HG02763 (cell line): ENCODE results near the gene PLPP3.

Experiments
- ATAC-seq: cut with Tn5 transposase; IDR thresholded peaks from one replicate; pipeline ENCODE4 v1.9.1; 2021; ENCODE audit warnings: mild to moderate bottlenecking, moderate library complexity; ENCODE audit not compliant: unreplicated experiment

Gene PLPP3

DNA sequence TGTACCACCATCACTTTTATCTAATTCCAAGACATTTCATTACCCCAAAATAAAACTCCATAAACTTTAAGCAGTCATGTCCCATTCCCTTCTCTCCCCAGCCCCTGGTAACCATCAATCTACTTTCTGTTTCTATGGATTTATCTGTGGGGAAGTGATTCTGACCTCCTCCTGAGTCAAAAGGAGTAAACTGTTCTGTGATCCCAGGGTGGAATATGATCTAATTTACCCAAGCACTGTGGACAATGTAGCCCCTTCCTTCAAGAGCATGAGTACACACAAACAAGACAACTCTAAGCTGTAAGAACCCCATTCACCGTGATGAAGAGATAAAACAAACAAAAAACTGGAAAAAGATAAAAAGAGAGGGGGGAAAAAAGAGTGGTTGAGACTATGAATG is 77.9 kb downstream of the PLPP3 start:
- no peak for ATAC-seq

DNA sequence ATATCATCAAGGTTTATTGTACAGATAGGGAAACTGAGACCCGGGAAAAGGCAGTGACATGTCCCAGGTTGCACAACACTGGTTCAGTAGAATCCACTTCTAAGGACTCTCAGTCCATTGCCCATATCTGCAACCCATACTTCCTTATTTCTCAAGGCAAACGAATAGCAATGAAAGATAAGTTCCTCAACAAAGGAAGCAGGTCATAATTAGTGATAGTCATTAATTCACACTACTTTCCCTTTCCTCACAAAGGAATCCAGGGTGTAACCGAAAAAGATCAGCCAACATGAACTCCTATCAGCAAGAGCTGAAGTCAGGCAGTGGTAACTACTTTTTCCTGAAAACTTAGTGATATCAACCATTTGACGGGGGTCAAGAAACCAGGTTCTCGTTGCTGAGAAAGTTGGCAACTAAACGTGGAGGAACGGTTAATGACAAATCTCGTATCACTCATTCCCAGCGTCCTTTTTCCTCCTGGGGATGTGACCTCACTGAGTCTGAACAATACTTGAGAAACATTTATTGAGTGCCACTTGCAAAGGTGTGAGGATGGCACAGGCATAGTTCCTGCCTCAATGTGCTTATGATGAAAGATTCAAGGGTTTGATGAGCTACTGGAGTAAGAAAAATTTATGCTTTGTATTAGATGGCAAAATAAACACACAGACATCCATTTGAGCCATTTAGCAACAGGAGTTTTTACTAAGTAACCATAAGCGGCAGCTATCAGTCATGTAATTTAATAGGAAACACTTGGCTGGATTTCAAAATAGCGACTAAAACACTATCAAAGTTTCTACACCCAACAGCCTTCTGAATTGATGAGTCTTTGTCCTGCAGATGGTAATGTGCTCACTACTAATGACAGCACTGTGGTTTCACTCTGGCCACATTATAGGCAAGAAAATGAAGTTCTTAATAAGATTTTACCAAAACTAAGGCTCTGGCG is 82.3 kb downstream of the PLPP3 start:
- no peak for ATAC-seq

DNA sequence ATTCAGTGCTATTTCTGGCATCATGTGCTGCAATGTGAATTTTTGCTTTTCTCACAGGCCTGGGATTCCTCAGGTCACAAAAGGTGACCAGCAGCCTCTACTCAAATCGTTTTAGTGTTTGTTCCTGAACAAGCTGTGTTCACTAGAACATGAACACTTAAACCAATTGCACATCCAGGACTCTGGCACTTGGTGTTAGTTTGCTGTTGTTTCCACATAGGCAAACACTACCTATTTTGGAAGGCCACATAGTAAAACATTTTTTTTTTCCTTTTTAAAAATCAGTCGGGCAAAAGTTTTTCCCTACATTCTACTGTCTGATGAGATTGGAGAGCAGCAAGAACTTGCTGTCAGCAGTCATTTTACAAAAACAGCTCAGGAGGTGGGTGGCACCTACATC is 83.2 kb downstream of the PLPP3 start:
- ATAC-seq = no peak

DNA sequence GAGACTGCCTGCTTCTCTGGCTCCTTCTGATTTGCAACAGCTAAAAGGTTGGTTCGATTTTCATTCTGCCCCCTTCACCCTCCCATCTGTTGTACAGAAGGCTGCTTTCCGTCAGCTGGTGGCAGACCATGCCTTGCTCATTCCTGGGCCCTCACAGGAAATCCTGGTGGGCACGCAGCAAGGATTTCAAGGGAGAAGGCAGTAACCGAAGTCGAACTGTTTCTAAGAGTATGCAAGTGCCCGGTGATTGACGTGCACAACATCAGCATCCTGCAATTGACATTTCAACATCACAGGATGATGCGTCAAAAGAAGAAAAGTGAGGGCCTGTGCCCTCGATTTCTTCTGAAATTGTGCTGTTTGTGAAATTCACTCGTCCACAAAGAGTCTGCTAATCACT is 83.8 kb downstream of the PLPP3 start:
- ATAC-seq = no peak

DNA sequence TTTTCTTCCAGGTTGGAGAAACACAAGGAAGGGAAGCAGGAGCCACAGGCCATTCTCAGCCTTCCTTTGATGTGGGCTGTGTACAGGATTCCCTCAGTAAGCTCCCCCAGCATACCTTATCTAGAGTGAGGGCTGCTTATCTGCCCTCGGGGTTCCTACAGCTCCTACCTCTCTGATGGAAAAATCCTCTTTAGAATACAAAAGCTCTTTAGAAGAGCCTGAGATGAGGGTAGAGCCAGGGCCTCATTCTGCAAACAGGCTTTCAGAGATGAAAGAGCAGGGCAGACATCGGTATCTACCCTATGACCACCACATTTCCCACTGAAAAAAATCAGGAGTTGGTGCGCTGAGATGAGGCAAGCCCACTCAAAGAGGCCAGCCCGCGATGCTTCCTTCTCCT is 85.1 kb downstream of the PLPP3 start:
- no peak for ATAC-seq

DNA sequence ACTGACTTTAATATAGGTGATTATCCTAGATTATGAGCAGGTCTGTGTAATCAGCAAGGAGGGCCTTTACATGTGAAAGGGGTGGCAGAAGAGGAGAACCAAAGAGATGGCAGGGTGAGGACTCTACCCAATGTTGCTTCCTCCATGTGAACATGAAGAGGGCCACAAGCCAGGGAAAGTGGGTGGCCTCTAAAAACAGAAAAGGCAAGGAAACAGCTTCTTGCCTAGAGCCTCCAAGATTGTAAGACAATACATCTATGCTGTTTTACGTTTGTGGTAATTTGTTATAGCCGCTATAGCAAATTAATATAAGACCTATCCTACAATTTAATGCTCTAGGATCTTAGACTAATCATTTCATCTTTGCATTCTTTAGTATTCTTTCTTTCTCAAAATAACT is 85.5 kb downstream of the PLPP3 start:
- no peak for ATAC-seq

DNA sequence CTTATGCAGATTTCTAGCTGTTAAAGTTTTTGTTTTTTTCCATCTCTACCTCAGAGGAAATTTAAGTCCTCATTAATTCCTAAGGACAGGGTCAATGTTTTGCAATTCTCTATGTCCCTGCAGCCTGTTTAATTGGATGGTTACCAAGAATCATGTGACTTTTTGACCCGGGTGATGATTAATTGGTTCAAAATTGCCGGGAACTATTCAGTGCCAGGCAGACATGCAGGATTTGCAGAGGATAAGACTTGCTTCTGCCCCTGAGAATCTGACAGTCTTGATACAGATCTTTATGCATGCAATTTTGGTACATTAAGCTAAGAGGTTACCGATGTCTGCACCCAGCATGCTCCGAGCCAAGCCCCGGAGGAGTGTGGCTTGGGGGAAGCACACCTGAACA is 87.9 kb downstream of the PLPP3 start:
- no peak for ATAC-seq

DNA sequence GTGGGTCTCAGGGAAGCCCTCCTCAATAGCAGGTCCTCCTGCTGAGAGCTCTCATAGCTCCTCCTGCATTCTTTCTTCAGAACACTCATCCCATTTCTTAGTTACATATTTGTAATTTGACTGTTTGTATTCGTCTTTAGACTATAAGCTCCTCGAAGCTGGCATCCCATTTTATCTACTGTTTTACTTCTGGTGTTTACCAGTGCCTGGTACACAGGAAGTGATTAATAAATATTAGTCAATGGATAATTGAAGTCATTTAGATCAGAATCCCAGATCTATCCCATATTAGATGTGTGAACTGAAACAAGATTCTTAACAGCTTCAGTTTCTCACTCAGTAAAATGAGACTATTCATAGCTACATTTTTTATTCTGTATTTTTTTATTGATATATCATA is 88.7 kb downstream of the PLPP3 start:
- no peak for ATAC-seq

DNA sequence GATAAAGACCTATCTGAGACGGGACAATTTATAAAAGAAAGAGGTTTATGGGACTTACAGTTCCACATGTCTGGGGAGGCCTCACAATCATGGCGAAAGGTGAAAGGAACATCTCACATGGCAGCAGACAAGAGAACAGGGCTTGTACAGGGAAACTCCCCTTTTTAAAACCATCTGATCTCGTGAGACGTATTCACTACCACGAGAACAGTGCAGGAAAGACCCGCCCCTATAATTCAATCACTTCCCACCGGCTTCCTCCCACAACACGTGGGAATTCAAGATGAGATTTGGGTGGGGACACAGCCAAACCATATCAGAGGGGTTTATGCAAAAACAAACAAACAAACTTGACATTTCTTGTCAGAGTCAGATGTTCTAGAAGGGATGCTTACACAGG is 89.7 kb downstream of the PLPP3 start:
- no peak for ATAC-seq

DNA sequence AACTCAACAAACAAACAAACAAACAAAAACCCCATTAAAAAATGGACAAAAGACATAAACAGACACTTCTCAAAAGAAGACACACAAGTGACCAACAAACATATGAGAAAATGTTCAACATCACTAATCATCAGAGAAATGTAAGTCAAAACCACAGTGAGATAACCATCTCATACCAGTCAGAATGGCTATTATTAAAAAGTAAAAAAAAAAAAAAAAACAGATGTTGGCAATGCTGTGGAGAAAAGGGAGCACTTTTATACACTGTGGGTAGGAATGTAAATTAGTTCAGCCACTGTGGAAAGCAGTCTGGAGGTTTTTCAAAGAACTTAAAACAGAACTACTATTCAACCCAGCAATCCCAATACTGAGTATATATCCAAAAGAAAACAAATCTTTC is 94.7 kb downstream of the PLPP3 start:
- no peak for ATAC-seq

DNA sequence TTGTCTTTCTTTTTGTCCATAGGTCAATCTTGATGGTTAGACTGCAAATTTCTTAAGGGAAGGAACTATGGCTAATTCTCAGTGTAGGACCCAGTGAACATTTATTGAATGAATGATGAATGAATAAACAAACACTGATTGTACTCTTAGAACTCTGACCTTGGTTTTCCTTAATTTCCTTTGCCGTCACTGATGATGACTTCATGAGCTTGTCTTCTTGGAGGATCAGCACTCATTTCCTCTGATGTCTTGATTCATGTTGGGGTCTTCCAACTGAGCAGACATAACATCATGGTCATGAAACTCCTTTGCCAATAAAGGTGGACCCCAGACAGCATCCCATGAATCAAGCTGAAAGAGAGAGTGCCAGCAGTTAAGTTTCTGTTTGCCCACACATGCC is 96.3 kb downstream of the PLPP3 start:
- ATAC-seq = no peak

DNA sequence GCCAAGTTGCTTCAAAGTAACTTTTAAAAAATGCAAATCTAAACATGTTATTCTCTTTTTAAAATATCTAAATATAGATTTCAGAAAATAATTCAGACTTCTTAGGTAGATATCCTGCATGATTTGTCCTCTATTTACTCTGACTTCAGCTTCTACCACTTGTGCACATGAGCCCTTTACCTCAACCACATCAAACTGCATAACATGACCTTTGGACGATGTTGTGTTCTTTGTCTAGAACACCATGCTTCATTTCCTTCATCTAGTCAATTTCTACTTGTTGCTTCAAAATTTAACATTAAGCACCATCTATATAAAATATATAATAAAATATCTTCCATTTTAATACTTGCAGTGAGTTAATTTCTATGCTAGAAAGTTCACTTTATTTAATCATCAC is 96.9 kb downstream of the PLPP3 start:
- no peak for ATAC-seq

DNA sequence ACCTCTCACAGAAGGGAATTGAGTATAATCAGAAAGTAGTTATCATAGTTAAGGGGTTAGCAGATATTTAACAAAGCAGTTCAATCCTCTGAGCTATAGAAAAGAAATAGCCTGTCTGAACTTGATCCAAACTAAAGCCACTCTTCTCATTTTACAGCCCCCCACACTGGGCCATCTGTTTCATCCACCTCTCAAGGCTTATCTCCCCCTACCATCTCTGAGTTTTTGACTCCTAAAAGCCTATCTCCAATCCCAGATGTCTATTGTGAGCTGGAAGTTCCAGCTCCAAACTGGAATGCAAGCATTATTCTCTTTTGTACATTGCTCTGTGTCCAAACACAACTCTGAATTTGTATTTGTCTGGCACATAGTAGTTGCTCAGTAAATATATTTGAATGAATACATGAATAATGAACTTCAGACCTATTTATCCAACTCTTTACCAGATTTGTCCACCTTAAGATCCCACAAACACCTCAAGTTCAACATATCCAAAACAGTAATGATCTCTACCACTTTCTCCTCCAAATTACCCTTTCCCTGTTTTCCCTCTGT is 98.1 kb downstream of the PLPP3 start:
- no peak for ATAC-seq

DNA sequence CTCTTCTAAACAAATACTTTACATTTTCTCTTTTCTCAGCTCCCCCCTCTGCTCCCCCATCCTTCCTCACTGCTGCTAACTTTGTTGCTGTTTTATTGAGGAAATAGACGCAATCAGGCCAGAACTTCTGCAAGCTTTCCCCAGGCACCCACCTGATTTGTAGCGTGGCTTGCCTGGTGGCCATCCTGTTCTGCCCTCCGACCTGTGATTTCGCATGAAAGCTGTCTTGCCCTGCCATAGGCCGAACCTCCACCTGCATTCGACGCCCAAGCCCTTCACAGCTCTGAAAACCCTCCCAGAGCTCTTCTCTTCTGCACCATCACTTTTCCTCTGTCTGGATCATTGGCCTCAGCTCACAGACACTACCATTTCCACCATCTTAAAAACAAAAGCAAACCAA is 100.6 kb downstream of the PLPP3 start:
- no peak for ATAC-seq

DNA sequence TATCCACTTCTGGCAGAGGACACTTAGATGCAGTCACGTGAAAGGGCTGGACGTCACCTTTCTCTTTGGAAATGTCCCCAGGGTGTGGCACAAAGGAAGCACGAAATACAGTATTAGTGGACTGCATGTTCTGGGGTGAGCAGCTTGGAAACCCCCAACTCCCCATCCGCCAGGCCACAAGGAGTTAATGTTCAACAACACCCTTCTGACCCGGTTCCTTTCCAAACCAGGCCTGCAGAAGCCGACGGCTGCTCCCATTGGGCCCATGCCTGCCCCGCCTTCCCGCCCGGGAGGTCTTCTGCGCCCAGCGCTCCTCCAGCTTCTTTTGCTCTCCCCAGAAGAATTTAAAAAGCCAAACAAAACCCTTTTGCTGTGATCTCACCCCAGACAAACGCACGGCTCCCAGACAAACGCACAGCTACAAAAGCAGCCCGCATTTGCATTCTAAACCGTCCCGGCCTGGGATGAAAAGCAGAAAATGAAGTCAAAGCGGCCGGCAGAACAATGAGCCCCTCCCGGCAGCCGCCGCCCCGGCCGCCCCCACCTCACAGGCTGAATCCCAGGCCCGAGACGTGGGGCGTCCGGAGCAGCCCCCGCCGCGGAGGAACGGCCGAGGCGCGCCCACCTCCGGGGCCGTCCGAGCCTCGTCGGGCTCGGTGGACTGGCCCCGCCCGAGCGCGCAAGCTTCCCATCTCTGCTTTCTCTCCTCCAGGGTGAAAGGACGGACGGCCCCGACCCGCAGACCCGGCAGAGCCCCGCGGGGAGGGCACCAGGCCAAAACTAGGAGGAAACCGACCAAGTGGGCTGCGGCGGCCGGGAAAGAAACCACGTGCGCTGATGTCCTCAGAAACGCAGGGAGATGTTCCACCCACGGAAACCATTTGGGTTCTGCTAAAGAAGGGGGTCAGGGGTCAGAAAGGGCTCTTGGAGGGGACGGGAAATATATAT is 101.9 kb downstream of the PLPP3 start:
- ATAC-seq = no peak

DNA sequence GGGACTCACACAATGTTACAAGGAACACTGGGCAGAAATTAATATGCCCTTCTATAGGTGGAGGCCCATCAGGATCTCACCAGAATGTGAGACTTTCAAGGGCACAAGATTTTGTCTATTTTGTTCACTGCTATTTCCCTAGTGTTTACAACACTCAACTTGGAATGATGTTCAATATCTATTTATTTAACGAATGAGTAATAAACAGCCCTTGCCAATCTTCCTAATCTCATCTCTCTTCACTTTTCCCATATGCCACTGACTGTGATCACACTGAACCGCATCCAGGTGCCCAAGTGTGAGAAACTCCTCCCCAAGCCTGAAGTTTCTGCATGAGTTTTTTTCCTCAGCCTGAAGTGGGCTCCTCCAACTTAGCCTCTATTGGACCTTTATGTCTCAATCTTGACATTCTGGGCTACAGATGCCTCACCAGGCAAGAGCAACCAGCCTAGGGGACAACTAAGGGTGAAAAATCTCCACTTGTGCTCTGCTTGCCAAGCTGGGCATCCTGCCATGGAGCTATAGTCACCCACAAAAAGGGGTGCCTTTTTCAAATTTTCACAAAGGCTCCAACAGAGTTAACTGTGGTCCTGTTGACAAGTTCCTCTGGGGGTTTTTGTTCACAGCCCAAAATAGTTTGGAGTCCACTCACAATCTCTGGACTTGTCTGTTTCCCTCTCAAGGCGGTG is 105.6 kb downstream of the PLPP3 start:
- ATAC-seq = no peak

DNA sequence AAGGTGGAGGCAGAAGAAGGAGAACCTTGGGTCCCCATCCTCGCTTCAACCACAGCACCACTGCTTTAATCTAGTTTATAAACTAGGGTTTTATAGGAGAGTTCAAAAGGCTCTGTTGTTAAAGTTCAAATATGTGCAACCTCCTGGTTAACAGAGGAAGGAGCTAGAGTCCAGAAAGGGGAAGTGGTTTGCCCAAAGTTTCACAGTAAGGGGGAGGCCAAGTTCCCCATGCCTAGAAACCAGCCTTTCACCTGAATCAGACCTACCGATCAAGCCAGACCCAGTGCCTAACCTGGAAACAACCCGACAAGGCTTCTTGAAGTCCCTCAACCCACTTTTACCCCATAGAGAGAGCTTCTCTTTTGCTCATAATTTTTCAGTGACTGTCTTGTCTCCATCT is 106.5 kb downstream of the PLPP3 start:
- peak; percentile 89 for ATAC-seq

DNA sequence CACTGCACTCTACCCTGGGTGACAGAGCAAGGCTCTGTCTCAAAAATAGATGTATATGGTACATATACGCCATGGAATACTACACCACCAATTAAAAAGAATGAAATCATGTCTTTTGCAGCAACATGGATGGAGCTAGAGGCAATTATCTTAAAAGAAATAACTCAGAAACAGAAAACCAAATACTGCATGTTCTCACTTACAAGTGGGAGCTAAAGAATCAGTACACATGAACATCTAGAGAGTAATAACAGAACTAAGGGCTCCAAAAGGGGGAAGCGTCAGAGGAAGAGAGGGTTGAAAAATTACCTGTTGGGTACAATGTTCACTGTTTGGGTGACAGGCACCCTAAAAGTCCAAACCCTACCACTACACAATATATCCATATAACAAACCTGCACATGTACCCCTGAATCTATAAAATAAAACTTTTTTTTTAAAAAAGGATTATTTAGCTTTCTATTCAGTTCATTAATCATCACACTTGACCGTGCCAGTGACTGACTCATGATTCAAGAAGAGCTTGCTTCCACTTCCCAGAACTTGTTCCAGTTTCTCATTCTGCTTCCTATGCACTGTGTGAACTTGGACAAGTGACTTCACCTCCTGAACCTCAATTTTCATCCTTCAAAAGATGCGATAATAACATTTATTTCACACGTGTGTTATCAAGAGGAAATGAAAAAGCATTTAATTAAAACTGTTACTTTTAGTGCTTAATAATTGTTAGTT is 109.6 kb downstream of the PLPP3 start:
- no peak for ATAC-seq

DNA sequence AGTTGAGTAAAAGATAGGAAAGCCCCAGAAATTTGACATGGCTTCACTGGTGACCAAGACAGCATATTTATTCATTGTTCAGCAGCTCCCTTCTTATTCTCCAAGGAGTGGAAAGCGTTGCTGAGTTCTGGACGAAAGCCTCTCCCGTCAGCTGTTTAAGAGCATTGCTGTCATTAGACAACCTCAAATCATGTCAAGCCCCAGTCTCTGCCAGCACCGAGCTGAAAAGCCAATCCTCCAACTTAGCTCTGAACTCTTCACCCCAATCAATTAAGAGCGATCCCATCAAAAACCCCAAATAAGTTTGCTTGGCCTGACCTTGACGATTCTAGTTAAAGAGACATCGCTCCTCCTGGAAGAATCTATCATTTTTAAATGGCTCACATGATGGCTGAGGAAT is 110.8 kb downstream of the PLPP3 start:
- no peak for ATAC-seq

DNA sequence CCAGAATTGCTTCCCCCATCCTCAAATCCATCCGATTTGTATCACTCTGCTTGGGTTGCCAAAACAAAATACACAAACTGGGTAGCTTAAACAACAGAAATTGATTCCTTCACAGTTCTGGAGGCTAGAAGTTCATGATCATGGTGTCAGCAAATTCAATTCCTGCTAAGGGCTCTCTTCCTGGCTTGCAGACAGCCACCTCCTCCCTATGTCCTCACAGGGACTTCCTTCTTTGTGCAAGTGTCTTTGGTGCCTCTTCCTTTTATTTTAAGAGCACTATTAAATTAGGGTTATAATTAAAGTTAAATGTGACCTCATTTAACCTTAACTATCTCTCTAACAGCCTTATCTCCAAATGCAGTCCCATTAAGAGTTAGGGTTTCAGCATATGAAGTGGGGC is 112.8 kb downstream of the PLPP3 start:
- ATAC-seq = no peak
